NOMO-1 (cell line): ENCODE data around the gene EXOC3L4.

ENCODE experiments used
- DNase-seq, 2 experiments: peaks; one replicate each; lab custom pipeline; 2025; ENCODE audit not compliant: unreplicated experiment in 2 of 2; lab: John Stamatoyannopoulos, UW

Gene EXOC3L4

GRCh38 chr14:103089386-103090335, 4.9 kb upstream of the EXOC3L4 start:
- DNase-seq, result no peak

DNA sequence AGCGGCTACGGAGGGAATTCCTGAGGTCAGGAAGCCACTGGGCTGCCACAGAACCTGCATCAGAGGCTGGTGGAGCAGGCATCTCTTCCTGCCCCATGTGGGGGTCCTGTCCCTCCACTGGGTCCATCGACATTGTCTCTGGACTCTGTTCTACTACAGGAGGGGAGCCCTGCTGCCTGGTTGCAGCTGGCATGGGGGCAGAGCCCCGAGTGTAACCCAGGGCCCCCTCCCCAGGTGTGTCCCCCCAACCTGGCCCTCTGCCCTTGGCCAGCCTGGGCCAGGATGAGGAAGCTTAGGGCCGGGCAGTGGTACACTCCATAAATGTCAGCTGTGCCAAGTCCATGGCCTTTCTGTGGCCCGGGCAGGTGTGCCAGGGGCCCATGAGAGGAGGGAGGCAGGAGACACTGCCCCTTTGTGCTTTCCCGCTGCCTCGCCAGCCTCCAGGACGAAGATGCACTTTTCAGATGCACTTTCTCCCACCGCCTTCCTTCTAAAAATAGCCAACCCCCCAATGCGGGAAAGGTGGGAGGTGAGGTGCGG, 4.0 kb upstream of the EXOC3L4 start:
- DNase-seq, result no peak

DNA sequence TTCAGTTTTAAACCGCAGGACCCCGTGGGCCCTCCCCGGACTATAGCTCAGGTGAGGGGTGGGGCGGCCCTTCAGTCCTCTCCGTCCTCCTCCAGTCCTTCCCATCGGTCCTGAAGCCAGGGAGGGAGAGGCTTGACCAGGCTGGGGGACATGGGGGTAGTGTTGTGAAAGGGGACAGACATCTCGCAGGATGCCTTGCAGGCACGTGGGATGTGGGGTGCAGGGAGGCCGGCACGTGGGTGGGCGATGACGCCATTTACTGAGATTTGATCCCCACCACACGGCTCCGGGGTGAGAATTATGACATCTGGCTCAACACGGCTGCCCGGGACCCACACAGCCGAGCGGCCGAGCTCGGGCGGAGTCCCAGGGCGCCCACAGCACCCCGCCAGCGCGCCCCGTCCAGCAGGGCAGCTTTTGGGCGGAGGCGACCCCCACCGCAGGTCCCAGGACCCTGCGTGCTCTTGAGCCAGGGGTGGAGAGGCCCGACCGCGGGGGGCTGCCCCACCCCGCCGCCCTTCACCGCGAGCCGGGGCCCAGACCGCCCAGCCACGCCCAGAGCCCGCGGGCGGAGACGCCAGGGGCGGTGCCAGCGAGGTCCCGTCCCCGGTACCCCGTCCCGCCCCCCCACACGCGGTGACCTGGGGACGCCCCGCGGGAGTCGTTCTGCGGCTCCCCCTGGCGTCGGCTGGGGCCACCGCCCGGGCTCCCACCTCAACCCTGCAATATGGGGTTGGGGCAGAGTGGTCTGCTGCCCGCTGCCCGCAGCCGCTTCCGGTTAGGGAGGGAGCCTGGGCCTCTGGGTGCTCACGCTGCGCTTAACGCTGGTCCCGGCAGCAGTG, 3.3 kb upstream of the EXOC3L4 start:
- DNase-seq, result peak; percentile 46 to 76

DNA sequence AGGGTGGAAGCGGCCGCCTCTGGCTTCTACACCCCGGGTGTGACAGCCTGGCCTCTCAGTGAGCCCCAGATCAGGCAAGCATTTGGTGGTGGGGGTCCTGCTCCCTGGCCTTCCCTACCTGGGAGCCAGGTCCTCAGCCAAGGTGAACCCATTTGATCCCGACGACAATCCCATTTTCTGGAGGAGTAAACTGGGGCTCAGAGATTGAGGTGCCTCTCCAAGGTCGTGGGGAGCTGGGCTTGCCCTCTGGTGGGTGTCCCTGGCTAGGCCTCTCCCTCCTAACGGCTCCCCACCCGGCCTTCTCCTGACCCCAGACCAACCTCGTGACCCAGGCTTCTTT, 2.7 kb upstream of the EXOC3L4 start:
- DNase-seq, result no peak

DNA sequence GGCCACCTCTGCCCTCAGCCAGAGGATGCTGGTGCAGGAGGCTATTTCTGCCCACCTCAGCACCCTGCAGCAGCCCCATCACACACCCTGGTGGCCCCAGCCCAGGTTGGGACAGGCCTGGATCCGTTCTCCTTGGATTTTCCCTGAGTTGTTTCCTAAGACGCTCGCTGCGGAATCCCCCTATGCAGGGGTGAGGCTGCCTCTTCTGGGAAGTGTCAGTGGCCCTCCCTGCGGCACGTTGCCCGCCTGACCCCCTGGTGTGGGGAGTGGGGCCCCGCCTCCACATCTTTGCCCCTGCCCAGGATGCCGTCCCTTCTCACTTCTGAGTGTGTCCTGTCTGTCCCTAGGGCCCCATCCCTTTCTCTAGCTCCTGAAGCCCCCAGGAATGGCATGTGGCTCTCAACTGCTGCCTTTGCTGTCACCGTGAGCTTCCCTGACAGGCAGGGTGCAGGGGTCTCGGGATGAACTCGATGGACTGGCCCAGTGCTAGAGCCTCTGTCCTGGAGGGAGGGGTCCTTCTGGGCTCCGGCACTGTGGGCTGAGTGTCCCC, 594 bp upstream of the EXOC3L4 start:
- DNase-seq, result no peak

GRCh38 chr14:103095210-103095778, 769 bp downstream of the EXOC3L4 start:
- DNase-seq, result no peak

GRCh38 chr14:103096387-103096786, 1.9 kb downstream of the EXOC3L4 start:
- DNase-seq, result no peak

- DNase-seq, result no peak
Observed at GRCh38 chr14:103097244-103097993, 2.9 kb downstream of the EXOC3L4 start.

DNA sequence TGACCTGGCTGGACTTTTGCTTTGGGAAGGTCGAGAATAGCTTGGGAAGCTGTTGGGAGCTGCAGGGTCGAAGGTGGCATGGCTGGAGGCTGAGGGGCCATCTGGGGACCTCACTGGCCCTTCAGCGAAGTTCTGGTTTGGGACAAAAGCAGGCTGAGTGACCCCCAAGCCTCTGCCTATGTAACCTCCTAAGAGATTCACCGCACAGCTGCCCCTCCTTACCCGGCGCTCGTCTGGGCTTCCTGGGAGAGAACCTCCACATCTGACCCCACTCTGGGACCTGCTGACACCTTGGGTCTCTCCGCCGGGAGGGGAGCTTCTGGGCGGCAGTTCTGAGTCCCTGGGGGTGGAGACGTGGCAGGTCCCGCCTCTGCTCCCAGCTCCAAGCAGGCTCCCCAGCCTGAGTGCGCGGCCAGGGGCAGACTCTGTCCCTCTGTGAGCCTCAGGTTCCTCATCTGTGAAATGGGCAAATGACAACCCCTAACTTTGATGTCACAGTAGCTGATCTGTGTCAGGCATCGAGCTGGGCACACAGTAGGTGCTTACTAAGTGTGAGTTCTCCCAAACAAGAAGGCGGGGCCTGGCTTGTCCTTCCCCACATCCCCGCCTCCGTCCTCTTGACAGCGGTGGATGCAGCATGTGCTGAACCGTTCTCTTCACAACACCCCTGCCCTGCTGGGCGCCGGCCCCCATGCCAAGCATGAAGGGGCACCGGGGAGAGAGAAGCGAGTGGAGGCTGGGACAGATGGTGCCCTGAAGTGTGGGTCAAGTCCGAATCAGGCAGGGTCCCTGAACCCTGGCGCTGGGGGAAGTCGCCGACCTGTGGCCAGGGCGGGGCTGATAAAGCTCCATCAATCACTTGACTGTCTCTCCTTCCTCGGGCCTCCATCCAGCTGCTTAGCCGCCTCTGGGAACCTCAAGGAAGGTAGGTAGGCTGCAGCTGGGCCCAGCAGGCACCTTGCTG, 3.8 kb downstream of the EXOC3L4 start:
- no peak for DNase-seq

GRCh38 chr14:103099081-103099732, 4.7 kb downstream of the EXOC3L4 start:
- DNase-seq, result no peak

GRCh38 chr14:103099733-103100280, 5.3 kb downstream of the EXOC3L4 start:
- DNase-seq, result no peak

DNA sequence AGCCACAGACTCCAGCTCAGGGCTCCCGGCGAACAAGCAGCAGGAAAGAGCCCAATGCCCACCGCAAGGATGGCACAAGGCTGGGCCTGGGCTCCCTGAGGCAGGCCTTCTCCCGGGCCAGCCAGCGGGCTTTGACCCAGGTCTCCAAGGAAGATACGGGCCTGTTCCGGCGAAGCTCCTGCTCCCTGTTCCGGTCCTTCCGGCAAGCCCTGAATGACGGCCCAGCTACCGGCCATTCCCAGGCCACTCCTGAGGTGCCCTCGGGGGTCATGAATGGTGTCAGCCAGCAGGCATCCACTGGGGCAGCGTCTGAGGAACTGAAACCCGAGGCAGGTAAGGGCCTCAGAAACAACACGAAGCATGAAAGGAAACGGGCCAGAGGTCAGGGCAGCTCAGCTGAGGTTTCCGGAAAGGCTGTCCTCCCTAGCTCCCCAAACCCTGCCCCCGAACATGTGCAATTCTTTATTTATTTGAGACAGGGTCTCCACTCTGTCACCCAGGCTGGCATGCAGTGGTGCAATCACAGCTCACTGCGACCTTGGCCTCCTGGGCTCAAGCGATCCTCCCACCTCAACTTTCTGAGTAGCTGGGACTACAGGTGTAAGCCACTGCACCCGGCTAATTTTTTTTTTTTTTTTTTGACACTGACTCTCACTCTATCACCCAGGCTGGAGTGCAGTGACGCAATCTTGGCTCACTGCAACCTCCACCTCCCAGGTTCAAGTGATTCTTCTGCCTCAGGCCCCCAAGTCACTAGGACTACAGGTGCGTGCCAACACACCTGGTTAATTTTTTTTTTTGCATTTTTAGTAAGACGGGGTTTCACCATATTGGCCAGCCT, 6.0 kb downstream of the EXOC3L4 start:
- peak in 1 of 2 experiments; percentile 7 for DNase-seq

DNA sequence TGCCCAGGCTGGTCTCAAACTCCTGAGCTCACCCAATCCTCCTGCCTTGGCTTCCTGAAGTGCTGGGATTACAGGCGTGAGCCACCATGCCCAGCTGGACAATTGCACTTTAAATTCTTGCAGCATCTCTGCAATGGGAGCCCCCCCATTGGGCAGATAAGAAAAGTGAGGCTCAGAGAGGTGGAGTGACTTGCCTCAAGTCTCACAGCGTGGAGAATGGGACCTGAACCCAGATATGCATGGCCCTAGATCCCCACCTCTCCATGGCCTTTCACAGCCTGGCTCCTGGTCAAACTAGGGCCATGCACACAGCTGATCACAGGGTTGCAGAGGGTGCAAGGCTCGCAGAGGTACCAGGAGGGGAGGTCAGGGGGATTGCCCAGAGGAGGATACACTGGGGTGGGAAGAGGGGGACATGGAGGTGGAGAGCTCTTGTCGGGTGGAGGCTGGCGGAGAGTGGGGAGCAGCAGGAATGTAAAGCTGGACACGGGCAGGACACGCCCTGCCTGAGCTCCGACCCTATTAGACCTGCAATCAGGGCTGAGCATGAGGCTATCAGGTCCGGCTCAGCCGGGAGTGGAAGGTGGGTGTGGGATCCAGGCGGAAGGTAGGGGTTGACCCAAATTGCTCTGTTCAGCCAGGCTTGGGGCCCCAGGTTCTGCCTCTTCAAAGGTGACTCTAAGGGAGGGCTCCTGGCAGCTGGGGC, 6.9 kb downstream of the EXOC3L4 start:
- no peak for DNase-seq

GRCh38 chr14:103101963-103102688, 7.6 kb downstream of the EXOC3L4 start:
- DNase-seq, result no peak

DNA sequence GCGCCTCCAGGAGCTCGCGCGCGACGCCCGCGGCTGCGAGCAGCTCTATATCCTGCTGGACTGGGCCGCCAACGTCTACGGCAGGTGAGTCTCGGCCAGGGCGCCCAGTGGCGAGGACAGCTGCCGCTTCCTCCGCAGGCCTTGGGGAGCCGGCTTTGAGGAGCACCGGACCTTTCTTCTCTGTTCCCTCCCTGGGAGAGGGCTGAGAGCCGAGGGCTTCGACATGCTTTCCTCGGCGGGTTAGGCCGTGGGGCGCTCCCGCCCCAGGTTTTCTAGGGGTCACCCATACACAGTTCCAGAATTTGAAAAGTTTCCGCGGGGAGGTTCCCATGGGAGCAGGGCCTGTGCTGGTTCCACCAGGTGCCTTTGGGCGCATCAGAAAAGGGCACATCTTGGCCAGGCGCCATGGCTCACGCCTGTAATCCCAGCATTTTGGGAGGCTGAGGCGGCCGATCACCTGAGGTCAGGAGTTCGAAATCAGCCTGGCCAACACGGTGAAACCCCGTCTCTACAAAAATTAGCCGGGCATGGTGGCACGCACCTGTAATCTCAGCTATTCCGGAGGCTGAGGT, 8.2 kb downstream of the EXOC3L4 start:
- DNase-seq, result no peak
